ENCODE data around the gene DOK6. TPM values are rescaled to one million over a fixed set of nuclear protein-coding genes. Genes with fewer than 3 reads are reported as not detected.
A peak's percentile ranks its signal among the peaks of the same experiment; 100 is the strongest.

DOK6 gene
- total and polyA plus RNA-seq, 5 experiments from 2014 or later: 0.02 to 0.12 (median 0.06) TPM; not detected in 2

DNA sequence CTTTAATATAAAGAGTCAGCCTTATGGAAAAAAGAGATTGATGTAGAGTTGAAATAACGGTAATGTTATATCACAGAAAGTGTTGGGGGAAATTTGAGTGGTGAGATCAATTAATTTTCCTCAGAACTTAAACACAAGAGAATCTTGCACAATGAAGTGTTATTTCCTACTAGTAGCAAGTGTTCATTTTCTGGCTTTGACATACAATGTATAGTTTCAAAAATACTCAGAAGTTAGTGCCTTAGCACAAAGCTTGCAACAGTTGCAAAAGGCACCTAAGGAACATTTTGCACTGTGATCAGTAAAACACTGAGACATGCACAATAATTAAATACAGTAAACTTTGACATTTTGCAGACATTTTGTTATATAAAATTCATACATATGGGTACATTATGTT lies 385.7 kb downstream of the DOK6 start:
- H3K9me3 Mint-ChIP-seq: peaks cover 0 to 2% (median 0%) of the 10 kb centered on the region in 9 donors
- DNase-seq (no peak), ATAC-seq (no peak)
- no peaks in the 10 kb centered on the region for H3K4me1 Mint-ChIP-seq
- H3K36me3 Mint-ChIP-seq: peaks cover 0 to 2% (median 0%) of the 10 kb centered on the region in 3 donors
- H3K4me3 Mint-ChIP-seq: no peak overlapping the region
- no peak overlapping the region for H3K27ac Mint-ChIP-seq
- POLR2A ChIA-PET: no interaction called here
- H3K27me3 Mint-ChIP-seq: peaks cover 0 to 1% (median 0%) of the 10 kb centered on the region in 5 donors

DNA sequence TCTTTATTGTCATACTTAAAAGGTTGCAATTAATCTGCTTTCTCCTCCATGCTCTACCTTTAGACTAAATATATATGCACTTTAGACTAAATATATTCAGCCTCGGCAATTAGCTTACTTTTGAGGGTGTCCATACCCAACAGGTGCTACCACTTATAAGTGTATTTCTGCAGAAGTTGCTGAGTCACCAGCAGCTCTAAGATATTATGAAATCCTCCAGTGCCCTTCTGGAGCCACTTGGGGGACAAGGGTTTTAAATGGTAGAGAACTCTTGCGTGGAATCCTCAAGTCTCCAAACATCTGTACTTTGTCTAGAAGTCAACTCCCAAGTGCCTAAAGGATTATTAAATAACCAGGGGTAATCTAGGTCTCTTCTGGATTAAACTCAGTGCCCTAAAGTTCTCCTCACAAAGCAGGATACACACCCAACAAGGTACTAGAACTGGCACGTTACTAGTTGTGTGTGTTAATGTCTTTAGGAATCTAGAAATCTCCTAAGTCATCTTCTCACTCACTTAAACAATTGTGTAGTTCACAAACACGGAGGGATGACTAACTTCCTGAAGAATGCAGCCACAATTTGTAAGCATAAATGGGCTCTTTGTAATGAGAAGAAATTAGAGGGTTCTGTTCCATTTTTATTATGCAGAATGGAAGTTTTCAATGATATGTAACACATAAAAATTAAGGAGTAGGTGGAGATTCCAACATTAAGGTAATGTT lies 387.3 kb downstream of the DOK6 start:
- Mint-ChIP-seq H3K27me3 (peaks cover 0 to 1% (median 0%) of the 10 kb centered on the region in 5 donors), H3K9me3 (peaks cover 0 to 2% (median 0%) of the 10 kb centered on the region in 9 donors), H3K36me3 (peaks cover 0 to 9% (median 0%) of the 10 kb centered on the region in 3 donors), H3K4me1 (no peaks in the 10 kb centered on the region), H3K27ac (no peak overlapping the region), H3K4me3 (no peak overlapping the region)
- POLR2A ChIA-PET: no interaction called here
- no peak for ATAC-seq
- DNase-seq: no peak

DNA sequence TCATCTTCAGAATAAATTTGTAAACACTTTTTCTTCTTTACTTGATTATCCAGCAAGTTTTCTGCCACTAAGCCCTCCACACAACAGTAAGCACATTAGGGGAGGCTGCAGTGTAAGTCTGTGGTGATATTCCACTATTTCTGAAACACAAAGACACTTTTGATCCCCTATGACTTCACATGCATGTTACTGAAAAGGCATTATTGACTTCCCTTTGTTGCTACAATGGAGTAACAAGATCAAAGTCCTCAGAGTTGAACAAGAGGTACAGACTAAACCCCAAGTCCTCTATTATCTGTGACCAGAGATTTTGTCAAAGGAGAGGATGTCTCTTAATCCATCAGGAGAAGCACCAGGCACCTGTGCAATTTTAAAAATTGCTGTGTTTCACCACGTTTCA lies 389.1 kb downstream of the DOK6 start:
- DNase-seq: no peak
- POLR2A ChIA-PET: no interaction called here
- Mint-ChIP-seq H3K27me3 (no peaks in the 10 kb centered on the region), H3K4me1 (no peaks in the 10 kb centered on the region), H3K4me3 (no peak overlapping the region), H3K9me3 (peaks cover 0 to 2% (median 0%) of the 10 kb centered on the region in 9 donors), H3K27ac (no peak overlapping the region), H3K36me3 (peaks cover 0 to 13% (median 0%) of the 10 kb centered on the region in 3 donors)
- ATAC-seq: no peak

DNA sequence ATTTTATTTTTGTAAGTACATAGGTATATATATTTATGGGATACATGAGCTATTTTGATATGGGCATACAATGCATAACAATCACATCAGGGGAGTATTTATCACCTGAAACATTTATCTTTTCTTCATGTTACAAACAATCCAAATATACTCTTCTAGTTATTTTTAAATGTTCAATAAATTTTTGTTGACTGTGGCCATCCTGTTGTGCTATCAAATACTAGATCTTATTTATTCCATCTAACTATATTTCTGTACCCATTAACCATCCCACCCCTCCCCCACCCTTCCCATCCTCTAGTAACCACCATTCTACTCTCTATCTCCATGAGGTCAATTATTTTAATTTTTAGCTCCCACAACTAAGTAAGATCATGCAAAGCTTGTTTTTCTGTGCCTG lies 390.0 kb downstream of the DOK6 start:
- DNase-seq (no peak), ATAC-seq (no peak)
- H3K4me1 Mint-ChIP-seq: no peaks in the 10 kb centered on the region
- H3K9me3 Mint-ChIP-seq: peaks cover 0 to 2% (median 0%) of the 10 kb centered on the region in 9 donors
- peaks cover 0 to 13% (median 0%) of the 10 kb centered on the region in 3 donors for H3K36me3 Mint-ChIP-seq
- POLR2A ChIA-PET: no interaction called here
- no peak overlapping the region for H3K4me3 Mint-ChIP-seq
- H3K27ac Mint-ChIP-seq: no peak overlapping the region
- no peaks in the 10 kb centered on the region for H3K27me3 Mint-ChIP-seq

DNA sequence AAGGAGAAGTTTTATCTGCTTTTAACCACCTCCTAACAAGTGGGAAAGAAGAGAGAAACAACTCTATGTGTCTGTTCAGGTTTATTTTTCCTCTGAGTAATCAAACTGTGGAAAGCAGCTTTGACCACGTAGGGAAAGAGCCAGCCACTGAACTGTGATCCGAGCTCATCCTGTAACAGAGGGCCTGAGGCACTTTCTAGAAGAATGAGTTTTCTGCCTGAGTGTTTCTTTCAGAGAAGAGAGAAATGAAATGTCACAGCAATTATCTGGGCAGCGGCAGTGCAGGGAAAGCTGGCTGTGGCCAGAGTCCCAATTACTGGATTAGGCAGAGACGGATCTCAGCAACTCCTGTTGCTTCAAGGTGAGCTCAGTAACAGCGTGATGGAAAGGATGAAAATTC lies 395.1 kb downstream of the DOK6 start:
- no peak overlapping the region for H3K4me3 Mint-ChIP-seq
- no peaks in the 10 kb centered on the region for H3K4me1 Mint-ChIP-seq
- H3K27me3 Mint-ChIP-seq: no peaks in the 10 kb centered on the region
- peaks cover 0 to 15% (median 2%) of the 10 kb centered on the region in 3 donors for H3K36me3 Mint-ChIP-seq
- DNase-seq (no peak), ATAC-seq (no peak)
- POLR2A ChIA-PET: no interaction called here
- H3K9me3 Mint-ChIP-seq: peaks cover 0 to 1% (median 0%) of the 10 kb centered on the region in 9 donors
- no peak overlapping the region for H3K27ac Mint-ChIP-seq

DNA sequence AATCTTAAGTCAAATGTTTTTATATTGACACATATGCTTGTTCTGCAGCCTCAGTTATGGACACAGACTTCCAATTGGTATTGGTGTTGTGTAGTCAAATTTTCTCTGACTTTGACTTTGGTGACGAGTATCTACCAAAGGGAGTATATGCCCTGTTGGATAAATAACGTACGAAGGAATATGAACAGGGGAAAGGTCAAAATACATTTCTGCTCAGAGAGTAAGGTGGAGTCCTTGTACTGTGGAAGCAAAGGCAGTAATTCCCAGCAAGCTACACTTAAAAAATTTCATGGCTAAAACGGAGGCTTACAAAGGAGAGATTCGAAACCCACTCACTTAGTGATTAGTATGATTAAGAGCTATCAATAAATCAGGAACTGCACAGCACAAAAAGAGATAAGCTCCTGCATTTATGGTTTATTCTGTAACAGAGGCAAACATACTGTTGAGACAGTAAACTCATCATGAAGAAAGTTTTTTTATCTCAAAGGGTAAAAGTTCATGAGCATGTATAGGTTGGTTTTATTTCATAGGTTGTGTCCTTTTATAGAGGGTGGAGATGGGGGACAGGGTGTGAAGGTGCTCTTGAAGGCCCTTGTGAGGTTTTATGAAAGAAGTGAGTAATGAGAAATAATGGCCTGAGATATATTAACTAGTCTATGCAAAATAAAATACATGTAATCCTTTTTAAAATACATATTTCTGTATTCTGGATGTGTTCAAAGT lies 404.3 kb downstream of the DOK6 start:
- H3K27ac Mint-ChIP-seq: no peak overlapping the region
- DNase-seq (no peak), ATAC-seq (no peak)
- no peak overlapping the region for H3K4me3 Mint-ChIP-seq
- H3K27me3 Mint-ChIP-seq: no peaks in the 10 kb centered on the region
- POLR2A ChIA-PET: no interaction called here
- peaks cover 0 to 2% (median 0%) of the 10 kb centered on the region in 9 donors for H3K9me3 Mint-ChIP-seq
- no peaks in the 10 kb centered on the region for H3K4me1 Mint-ChIP-seq
- H3K36me3 Mint-ChIP-seq: peaks cover 2 to 24% (median 16%) of the 10 kb centered on the region in 3 donors

DNA sequence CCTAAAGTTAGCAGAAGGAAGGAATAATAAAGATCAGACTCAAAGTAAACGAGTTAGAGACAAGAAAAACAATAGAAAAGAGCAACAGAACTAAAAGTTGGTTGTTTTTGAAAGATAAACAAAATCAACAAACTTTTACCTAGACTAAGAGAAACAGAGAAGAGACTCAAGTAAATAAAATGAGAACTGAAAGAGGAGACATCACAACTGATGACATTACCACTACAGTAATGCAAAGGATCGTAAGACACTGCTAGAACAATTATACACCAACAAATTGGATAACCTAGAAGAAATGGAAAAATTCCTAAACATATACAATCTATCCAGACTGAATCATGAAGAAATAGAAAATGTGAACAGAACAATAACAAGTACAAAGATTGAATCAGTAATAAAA lies 407.7 kb downstream of the DOK6 start:
- DNase-seq: no peak
- Mint-ChIP-seq H3K27me3 (no peaks in the 10 kb centered on the region), H3K9me3 (peaks cover 0 to 6% (median 0%) of the 10 kb centered on the region in 9 donors), H3K27ac (no peak overlapping the region), H3K36me3 (peaks cover 12 to 32% (median 27%) of the 10 kb centered on the region in 3 donors), H3K4me1 (no peaks in the 10 kb centered on the region), H3K4me3 (no peak overlapping the region)
- POLR2A ChIA-PET: no interaction called here
- no peak for ATAC-seq

DNA sequence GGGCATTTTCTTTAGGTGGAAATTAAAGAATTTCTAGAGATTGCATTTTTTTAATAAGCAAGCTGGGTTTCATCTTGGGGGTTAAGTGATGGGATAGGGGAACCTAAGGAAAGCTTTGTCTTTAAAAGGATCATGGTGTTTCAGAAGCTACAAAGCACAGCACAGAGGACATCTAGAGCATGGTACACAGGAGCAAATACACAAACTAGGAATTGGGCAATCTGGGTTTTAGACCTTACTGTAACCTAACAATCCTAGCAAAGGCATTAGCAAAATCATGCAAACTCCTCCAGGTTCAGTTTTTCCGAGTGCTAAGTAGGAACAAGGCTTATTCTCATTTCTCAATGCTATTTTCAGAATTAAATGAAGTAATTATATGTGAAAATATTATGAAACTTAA lies 412.9 kb downstream of the DOK6 start:
- no peaks in the 10 kb centered on the region for H3K4me1 Mint-ChIP-seq
- peaks cover 12 to 40% (median 32%) of the 10 kb centered on the region in 3 donors for H3K36me3 Mint-ChIP-seq
- peaks cover 0 to 6% (median 0%) of the 10 kb centered on the region in 9 donors for H3K9me3 Mint-ChIP-seq
- H3K27ac Mint-ChIP-seq: peak overlapping the region in 1 of 10 donors; percentile 36
- DNase-seq: no peak
- POLR2A ChIA-PET: no interaction called here
- no peaks in the 10 kb centered on the region for H3K27me3 Mint-ChIP-seq
- no peak overlapping the region for H3K4me3 Mint-ChIP-seq
- no peak for ATAC-seq

DNA sequence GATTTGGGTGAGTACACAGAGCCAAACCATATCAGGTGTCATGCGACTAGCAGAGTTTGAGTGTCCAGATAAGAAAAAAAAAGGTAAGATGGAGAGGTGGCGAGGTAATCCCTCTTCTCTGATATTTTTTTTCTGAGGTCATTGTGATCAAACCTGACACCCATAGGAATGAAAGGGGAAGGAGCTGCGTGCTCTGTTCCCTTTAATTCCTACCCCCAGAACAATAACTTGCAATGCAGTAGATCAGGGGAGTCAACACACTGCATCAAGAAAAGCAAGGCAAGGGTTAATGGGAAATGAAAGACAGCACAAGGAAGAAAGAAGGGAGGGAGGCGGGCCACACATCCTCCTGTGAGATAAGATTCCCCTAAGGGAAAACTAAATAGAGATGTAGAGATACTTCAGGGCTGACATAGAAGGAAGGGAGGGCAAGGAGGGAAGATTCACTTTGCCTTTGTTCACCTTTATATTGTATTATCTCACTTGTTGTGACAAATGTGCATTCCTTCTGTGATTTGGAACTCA lies 414.2 kb downstream of the DOK6 start:
- POLR2A ChIA-PET: no interaction called here
- H3K4me3 Mint-ChIP-seq: no peak overlapping the region
- peak overlapping the region in 1 of 10 donors; percentile 36 for H3K27ac Mint-ChIP-seq
- DNase-seq (no peak), ATAC-seq (no peak)
- peaks cover 17 to 35% (median 32%) of the 10 kb centered on the region in 3 donors for H3K36me3 Mint-ChIP-seq
- H3K4me1 Mint-ChIP-seq: no peaks in the 10 kb centered on the region
- H3K9me3 Mint-ChIP-seq: peaks cover 0 to 5% (median 0%) of the 10 kb centered on the region in 9 donors
- no peaks in the 10 kb centered on the region for H3K27me3 Mint-ChIP-seq

DNA sequence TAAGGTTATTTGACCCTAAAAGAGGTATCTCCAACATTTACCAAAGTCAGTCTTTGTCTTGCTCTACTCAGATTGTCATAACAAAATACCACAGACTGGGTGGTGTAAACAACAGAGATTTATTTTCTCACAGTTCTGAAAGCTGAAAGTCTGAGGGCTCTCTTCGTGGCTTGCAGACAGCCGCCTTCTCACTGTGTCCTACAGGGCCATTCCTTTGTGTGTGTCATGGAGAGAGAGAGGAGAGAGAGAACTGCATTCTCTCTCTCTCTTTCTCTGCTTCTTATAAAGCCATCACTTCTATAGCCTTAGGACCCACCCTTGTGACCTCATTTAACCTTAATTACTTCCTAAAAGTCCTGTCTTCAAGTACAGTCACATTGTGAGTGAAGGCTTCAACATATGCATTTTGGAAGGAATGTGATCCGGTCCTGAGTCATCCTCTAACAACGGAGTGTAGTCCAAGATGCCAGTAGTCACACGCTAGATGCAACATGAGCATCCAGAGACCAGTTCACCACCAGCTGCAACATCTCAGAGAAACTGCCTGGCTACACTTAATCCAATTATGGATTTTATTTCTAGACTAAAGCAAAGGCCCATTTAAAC lies 416.8 kb downstream of the DOK6 start:
- DNase-seq (no peak), ATAC-seq (no peak)
- H3K4me1 Mint-ChIP-seq: no peaks in the 10 kb centered on the region
- H3K9me3 Mint-ChIP-seq: peaks cover 0 to 14% (median 4%) of the 10 kb centered on the region in 9 donors
- POLR2A ChIA-PET: no interaction called here
- H3K27me3 Mint-ChIP-seq: no peaks in the 10 kb centered on the region
- no peak overlapping the region for H3K27ac Mint-ChIP-seq
- no peak overlapping the region for H3K4me3 Mint-ChIP-seq
- peaks cover 22 to 39% (median 32%) of the 10 kb centered on the region in 3 donors for H3K36me3 Mint-ChIP-seq

DNA sequence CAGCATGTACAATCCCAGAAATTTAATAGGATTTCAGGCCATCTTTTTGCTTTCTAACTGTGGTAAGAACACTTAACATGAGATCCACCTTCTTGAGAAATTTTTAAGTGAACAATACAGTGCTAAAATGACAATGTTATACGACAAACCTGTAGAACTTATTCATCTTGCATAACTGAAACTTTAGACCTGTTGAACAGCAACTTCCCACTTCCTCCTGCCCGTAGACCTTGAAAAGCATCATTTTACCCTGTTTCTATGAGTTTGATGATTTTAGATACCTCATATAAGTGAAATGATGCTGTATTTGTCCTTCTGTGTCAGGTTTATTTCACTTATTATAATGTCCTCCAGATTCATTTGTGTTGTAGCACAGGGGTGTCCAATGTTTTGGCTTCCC lies 418.8 kb downstream of the DOK6 start:
- H3K36me3 Mint-ChIP-seq: peaks cover 22 to 35% (median 33%) of the 10 kb centered on the region in 3 donors
- POLR2A ChIA-PET: no interaction called here
- H3K4me1 Mint-ChIP-seq: no peaks in the 10 kb centered on the region
- DNase-seq (no peak), ATAC-seq (no peak)
- H3K9me3 Mint-ChIP-seq: peaks cover 0 to 14% (median 4%) of the 10 kb centered on the region in 9 donors
- H3K4me3 Mint-ChIP-seq: no peak overlapping the region
- no peaks in the 10 kb centered on the region for H3K27me3 Mint-ChIP-seq
- no peak overlapping the region for H3K27ac Mint-ChIP-seq

DNA sequence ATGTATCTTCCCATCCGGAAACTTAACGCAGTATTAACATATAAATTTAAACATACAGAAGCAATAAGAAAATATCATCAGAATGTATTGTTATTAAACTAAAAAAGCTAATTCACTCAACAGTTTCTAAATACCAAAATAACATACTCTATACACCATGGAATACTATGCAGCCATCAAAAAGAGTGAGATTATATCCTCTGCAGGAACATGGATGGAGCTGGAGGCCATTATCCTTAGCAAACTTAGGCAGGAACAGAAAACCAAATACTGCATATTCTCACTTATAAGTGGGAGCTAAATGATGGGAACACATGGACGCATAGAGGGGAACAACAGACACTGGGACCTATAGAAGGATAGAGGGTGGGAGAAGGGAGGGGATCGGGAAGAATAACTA lies 419.9 kb downstream of the DOK6 start:
- H3K27ac Mint-ChIP-seq: no peak overlapping the region
- POLR2A ChIA-PET: no interaction called here
- no peak overlapping the region for H3K4me3 Mint-ChIP-seq
- DNase-seq (no peak), ATAC-seq (no peak)
- H3K9me3 Mint-ChIP-seq: peaks cover 0 to 14% (median 4%) of the 10 kb centered on the region in 9 donors
- no peaks in the 10 kb centered on the region for H3K27me3 Mint-ChIP-seq
- peaks cover 22 to 37% (median 36%) of the 10 kb centered on the region in 3 donors for H3K36me3 Mint-ChIP-seq
- no peaks in the 10 kb centered on the region for H3K4me1 Mint-ChIP-seq

DNA sequence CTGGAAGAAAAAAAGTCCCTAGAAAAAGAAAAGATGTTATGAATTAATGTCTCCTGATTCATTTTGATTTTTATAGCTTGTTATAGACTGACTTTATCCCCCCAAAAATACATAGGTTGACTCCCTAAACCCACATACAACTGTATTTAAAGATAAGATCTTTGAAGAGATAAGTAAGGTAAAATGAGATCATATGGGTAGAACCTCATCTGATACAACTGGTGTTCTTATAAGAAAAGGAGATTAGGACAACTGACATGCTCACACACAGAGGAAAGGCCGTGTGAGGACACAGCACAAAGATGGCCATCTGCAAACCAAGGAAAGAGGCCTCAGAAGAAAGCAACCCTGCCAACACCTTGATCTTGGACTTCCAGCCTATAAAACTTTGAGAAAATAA lies 429.5 kb downstream of the DOK6 start:
- POLR2A ChIA-PET: no interaction called here
- no peaks in the 10 kb centered on the region for H3K27me3 Mint-ChIP-seq
- peaks cover 15 to 51% (median 32%) of the 10 kb centered on the region in 3 donors for H3K36me3 Mint-ChIP-seq
- DNase-seq (no peak), ATAC-seq (no peak)
- no peak overlapping the region for H3K4me3 Mint-ChIP-seq
- H3K4me1 Mint-ChIP-seq: peaks cover 0 to 2% (median 0%) of the 10 kb centered on the region in 4 donors
- H3K9me3 Mint-ChIP-seq: peaks cover 0 to 3% (median 0%) of the 10 kb centered on the region in 9 donors
- no peak overlapping the region for H3K27ac Mint-ChIP-seq

Measured in naive thymus-derived CD8-positive, alpha-beta T cell (primary cell).